GM21786 (cell line): Measurements from ENCODE around the gene LRP1-AS.

ENCODE experiments used
- ATAC-seq: cut with Tn5 transposase; IDR thresholded peaks from one replicate; pipeline ENCODE4 v1.9.1; 2021; ENCODE audit not compliant: unreplicated experiment

LRP1-AS gene

DNA sequence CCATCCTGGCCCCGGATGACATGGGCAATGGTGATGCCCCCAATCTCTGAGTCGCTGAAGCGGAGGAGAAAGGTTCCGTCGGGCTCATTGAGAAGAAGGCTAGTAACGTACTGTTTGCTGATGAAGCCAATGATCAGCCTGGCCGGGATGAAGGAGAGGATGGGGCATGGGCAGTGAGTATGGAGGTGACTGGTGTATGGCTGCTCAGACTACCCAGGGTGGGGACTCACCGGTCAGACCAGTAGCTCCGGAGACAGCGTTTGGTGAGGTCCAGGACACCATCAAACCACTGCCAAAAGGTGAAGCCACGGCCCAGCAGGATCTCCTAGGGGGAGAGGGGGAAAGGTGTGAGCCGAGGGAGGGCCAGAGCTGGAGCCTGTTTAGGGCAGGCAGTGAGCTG, 47.7 kb downstream of the LRP1-AS start:
- no peak for ATAC-seq

DNA sequence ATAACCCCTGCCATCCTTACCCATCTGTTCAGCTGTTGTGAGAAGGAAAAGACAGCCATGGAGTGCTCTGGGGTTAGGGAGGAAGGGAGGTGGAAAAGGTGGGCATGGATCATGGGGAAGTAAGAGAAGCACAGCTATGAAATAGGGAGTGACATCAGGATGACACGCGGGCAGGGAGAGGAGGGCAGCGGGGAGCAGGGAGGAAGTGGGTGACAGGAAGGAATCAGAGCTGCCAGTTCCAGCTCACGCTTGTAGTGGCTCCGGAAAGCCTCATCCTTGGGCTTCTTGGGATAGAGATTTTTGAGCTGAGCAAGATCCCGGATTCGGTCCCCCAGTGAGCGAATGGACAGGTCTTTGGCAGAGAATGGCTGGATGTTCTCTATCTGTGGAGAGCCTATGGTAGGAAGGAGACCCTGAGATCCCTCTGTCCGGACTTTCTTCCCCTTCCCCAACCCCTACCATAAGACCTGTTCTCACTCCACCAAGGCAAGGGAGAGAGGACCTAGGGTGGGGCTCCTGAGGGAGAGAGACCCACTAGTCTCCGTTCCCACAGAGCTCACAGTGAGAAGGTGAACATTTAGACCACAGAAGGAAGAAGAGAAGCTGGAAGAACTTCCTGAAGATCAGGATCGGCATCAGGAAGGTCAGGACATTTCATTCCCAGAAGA, 48.2 kb downstream of the LRP1-AS start:
- no peak for ATAC-seq

DNA sequence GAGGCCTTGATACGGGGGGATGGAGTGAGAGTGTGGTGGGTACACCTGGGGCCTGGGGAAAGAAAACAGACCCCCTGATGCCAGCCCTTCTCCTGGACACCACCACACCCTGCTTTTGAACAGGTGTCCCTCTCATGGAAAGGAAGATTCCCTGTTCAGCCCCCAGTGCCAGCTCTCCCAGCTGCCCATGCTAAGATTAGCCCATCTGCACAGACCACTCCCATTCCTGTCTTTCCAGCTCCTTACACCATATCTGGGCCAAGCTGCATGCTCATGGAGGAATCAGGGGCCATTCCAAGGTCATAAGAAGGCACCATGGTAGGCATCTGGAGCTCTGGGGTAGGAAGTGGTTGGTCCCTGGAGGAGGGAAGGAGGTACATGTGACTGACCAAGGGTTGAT, 48.9 kb downstream of the LRP1-AS start:
- ATAC-seq: no peak

DNA sequence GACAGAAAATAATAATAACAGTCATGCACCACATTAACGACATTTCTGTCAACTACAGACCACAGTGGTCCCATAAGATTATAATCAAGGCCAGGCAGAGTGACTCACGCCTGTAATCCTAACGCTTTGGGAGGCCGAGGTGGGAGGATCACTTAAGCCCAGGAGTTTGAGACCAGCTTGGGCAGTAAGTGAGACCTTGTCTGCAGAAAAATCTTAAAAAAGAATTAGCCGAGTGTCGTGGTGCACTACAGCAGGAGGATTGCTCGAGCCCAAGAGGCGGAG, 49.9 kb downstream of the LRP1-AS start:
- no peak for ATAC-seq

DNA sequence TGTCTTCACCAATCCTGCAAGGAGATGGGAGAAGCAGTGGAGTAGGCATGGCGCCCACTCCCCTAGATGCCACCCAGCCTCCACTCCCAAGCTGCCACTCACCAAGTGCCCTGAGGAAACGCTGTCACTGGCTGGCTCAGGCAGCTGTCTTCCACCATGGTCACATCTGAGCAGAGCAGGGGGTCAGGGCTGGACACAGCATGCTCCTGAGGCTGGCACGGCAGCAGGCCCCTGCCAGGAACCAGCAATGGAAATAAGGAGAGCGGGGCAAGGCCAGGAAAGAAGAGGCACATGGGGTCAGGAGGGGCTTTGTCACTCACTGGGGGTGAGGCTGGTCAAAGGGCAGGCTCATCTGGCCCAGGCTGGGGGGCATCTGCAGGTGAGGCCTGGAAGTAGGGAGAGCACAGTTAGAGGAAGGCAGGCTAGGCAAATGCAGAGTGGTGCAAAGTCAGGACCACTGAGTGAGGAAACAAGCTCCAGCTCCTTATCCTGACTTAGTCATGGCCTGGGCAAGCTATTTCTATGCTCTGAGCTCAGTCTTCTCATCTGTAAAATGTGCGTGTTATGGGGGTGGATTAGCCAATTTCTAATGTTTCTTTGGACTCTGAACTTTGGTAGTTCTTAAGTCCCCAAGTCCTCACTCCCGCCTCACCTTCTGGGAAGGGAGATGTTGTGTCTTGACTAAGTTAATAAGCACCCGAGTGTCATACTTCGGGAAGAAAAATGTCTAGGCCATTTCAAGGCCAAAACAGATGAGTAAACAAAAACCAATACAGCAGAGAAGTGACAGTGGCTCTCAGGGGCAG, 50.5 kb downstream of the LRP1-AS start:
- ATAC-seq: no peak

DNA sequence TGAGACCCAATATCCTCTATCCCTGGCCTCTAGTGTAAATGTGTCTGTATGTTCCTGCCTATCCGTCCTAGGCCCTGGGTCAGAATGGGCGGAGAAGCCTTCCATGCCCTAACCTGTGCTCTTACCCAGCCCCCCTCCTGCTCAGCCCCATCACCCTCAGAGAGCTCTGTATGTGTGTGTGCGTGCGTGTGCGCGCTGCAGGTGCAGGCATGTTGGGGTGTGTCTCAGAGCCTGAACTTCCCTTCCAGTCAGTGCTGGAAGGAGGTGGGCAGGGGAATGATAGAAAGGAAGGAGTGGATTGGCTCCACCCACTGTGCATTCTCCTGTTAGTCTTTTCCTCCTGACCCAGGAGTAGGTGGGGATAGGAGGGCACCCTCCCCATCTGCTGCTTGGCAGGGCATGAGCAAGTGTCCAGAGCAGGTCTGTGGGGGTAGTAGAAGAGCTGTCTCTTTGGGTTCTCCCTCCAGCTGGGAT, 51.3 kb downstream of the LRP1-AS start:
- ATAC-seq: no peak

DNA sequence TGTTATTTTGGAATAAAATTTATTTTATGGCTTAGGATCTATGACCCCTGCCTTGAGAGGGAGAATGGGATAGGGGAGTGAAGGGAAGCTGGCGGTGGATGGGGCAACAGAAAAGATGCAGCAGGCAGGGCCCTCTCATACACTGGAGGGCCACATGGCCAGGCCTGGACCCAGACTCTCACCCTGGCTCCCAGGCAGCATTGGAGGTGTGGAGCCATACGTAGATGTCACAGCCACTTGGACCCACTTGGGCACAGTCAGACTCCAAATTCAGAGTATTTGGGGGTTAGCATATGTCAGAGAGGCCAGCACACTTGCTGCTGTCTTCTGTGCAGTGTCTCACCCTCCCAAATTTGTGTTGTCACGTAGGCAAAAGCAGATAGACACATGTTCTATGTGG, 52.0 kb downstream of the LRP1-AS start:
- ATAC-seq: no peak
